Stimulated activated naive B cell treated with anti-CD40 and anti-IgM and Interleukin-4, amounts not matched to agents 10 μg/mL and 1 μg/mL and 100 μg/mL, for 72 hours (primary cell): ENCODE data around the gene SYDE2.
"Not testable (repeated sequence)": the region's sequence is repeated elsewhere in the genome, so short reads cannot be mapped to it uniquely, and the experiment has no call there.

Experiments
- ATAC-seq, 2 donors: fragments of 150-1000 bp; cut with Tn5 transposase; replicated peaks; 2 replicates each; pipeline ENCODE4 v1.10.0; 2021; ENCODE audit warnings: moderate library complexity in 1 of 2
- DNase-seq: peaks from one replicate; pipeline ENCODE4 v3.0.0; 2021
- H3K27ac Mint-ChIP-seq: one replicate; pipeline ENCODE4 v1.8.0; 2022; ENCODE audit warnings: mild to moderate bottlenecking, mixed read lengths
- H3K27me3 Mint-ChIP-seq, 2 donors: one replicate each; pipeline ENCODE4 v1.8.0; 2022; ENCODE audit warnings: mixed read lengths in 2 of 2
- H3K36me3 Mint-ChIP-seq, 2 donors: one replicate each; pipeline ENCODE4 v1.8.0; 2022; ENCODE audit warnings: mixed read lengths in 2 of 2, mild to moderate bottlenecking in 1 of 2
- H3K4me1 Mint-ChIP-seq, 2 donors: one replicate each; pipeline ENCODE4 v1.8.0; 2022; ENCODE audit warnings: mixed read lengths in 2 of 2, mild to moderate bottlenecking in 1 of 2
- H3K4me3 Mint-ChIP-seq, 2 donors: one replicate each; pipeline ENCODE4 v1.8.0; 2022; ENCODE audit warnings: mild to moderate bottlenecking in 2 of 2, mixed read lengths in 2 of 2, moderate library complexity in 1 of 2
- H3K9me3 Mint-ChIP-seq, 2 donors: one replicate each; pipeline ENCODE4 v1.8.0; 2022; ENCODE audit warnings: mixed read lengths in 2 of 2, mild to moderate bottlenecking in 1 of 2

Gene SYDE2

DNA sequence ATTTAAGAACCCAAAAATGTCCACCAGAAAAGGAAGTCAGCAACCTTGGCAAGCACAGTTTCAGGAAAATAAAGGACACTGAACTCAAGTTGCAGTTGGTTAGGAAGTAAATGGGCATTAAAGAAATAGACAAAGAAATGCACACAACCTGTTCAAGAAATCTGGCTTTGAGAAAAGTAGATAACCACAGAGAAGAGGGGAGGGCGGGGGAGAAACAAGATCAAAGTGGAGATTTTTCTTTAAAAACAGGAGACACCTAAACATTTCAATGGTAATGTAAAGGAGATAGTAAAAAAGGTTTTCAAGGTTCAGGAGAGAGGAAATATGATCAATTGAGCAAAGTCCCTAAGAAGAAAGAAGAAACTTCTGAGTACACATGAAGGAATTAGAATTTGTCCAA is 29.1 kb downstream of the SYDE2 start:
- no peak for ATAC-seq

DNA sequence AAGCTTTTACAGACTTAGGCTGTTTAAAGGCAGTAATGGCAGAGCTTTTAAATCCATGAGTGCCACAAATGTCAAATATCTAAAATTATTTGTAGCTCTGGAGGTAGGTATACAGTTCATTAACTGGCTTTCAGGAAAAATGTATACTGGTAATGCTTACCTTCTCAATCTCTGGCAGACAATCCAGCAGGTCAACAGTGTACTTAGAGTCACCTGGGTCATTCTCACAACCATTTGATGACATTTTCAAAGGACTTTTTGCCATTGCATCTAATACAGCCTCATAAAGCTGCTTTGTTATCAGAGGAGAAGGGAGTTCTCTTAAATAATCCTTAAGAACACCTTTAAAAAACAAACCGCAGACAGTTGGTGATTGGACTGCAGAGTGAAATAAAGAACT is 31.9 kb downstream of the SYDE2 start:
- ATAC-seq (no peak), DNase-seq (no peak)
- Mint-ChIP-seq H3K4me1 (no peaks in the 10 kb centered on the region), H3K4me3 (no peak overlapping the region), H3K27me3 (no peaks in the 10 kb centered on the region), H3K36me3 (no peaks in the 10 kb centered on the region), H3K9me3 (no peaks in the 10 kb centered on the region), H3K27ac (no peak overlapping the region)

More for the DNA sequence above, 29.1 kb downstream of the SYDE2 start:
- no peaks in the 10 kb centered on the region for H3K27me3 Mint-ChIP-seq
- H3K9me3 Mint-ChIP-seq, result no peaks in the 10 kb centered on the region
- no peaks in the 10 kb centered on the region for H3K4me1 Mint-ChIP-seq
- H3K36me3 Mint-ChIP-seq, result no peaks in the 10 kb centered on the region
- H3K4me3 Mint-ChIP-seq, result no peak overlapping the region
- no peak overlapping the region for H3K27ac Mint-ChIP-seq
- no peak for DNase-seq

DNA sequence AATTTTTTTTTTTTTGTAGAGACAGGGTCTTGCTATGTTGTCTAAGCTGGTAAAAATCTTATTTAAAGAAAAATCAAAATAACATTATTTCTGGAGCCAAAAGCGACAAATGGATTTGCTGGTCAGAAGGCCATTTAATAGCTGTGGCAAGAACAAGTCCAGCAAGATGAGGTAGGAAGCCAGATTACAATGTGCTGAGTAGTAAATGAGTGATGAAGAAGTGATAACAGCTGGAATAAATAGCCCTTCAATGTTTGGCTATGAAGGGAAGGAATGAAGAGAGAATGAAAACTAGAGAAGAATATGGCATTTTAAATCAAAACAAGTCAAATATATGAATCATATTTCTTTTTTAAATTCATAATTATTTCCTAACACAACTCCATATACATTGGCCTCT is 34.5 kb downstream of the SYDE2 start:
- H3K27me3 Mint-ChIP-seq, result no peaks in the 10 kb centered on the region
- H3K9me3 Mint-ChIP-seq, result no peaks in the 10 kb centered on the region
- H3K4me1 Mint-ChIP-seq, result no peaks in the 10 kb centered on the region
- no peak overlapping the region for H3K27ac Mint-ChIP-seq
- no peak for ATAC-seq
- no peak overlapping the region for H3K4me3 Mint-ChIP-seq
- DNase-seq, result no peak
- no peaks in the 10 kb centered on the region for H3K36me3 Mint-ChIP-seq

DNA sequence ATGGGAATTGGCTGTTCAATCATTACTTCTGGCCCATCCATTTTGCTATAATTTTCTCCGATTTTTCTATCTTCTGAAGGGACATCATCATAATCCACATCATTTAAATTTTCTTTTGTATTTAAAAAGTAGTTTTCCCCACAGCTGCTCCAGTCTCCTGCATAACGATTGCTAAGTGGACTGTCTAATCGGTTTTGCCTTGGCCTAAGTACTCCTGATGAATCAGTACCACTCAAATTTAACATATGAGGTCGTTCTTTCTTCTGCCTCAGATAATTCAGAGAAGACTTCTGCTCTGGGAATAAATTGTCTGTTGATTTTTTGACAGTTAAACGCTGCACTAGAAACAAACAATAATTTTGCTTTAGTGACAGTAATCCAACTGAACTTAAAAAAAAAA is 41.9 kb downstream of the SYDE2 start:
- no peaks in the 10 kb centered on the region for H3K4me1 Mint-ChIP-seq
- ATAC-seq (no peak), DNase-seq (no peak)
- no peaks in the 10 kb centered on the region for H3K9me3 Mint-ChIP-seq
- H3K27ac Mint-ChIP-seq, result no peak overlapping the region
- H3K4me3 Mint-ChIP-seq, result no peak overlapping the region
- H3K36me3 Mint-ChIP-seq, result no peaks in the 10 kb centered on the region
- no peaks in the 10 kb centered on the region for H3K27me3 Mint-ChIP-seq

DNA sequence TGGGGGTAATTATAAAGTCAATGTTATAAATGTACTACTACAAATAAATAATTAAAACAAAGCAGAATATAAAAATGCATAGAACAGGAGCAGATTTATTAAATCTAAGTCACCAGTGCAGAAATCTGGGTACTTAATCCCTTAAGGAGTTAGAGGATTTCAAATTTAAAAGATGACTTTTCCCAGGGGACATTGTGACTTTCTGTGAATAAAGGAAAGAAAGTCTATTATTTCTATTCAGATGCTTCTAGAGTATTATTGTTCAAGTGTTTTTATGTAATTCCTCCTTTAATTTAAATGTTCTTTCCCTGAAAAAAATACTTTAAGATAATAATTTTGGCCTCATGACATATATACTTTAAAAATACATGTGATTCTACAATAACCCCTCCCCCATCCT is 43.4 kb downstream of the SYDE2 start:
- DNase-seq (no peak), ATAC-seq (no peak)
- H3K9me3 Mint-ChIP-seq, result no peaks in the 10 kb centered on the region
- no peak overlapping the region for H3K4me3 Mint-ChIP-seq
- no peak overlapping the region for H3K27ac Mint-ChIP-seq
- no peaks in the 10 kb centered on the region for H3K27me3 Mint-ChIP-seq
- no peaks in the 10 kb centered on the region for H3K4me1 Mint-ChIP-seq
- H3K36me3 Mint-ChIP-seq, result no peaks in the 10 kb centered on the region

DNA sequence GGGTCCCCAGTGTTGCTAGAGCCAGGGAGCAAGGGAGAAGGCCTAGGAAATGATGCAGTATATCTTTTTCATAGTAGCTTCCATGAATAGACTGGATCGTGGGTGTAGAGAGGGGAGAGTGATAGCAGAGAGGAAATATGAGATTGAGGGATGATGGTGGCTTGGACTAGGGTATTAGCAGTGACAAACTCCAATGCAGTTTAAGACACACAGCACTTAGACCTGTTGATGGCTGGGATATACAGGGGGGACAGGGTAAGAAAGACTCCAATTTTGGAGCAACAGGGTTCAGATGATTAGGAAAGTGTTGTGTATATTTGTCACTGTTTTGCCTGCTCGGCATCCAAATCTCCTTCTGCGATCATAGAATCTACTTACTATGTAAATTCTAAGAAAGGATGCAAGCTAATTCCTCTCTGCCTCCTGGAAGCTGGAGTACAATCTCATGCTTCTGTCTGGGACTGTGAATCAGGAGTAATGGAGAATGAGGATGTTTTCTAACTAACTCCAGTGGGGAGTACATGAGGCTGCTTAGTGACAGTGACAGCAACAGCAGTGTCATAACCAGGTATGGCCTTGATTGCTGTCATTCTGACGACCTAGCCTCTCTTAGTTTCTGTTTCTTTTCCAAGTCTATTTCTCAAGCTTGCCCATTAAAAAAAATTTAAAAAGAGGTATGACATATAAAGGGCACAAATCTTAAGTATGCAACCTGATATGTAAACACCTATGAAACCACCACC is 47.5 kb downstream of the SYDE2 start:
- no peak overlapping the region for H3K27ac Mint-ChIP-seq

DNA sequence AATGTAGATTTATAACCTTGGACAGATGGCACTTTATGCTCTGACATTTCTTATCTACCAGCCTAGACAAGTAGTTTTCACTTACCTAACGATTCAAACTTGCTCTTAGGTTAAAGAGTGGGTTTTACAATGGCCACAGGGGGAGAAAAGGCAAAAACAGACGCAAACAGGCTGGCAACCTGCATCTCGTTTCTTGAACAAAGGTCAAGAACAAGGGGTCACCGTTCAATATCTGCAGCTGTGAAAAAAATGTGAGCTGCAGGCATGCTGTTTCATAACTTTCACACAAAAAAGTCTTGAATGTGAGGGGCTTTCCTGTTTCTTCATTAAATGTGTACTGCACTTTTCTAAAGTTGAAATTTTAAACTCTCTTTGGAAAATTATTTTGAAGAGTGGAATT is 49.4 kb downstream of the SYDE2 start:
- Mint-ChIP-seq H3K9me3 (peaks cover 0 to 1% of the 10 kb centered on the region in 2 donors), H3K27ac (no peak overlapping the region), H3K36me3 (no peaks in the 10 kb centered on the region), H3K4me3 (no peak overlapping the region), H3K27me3 (no peaks in the 10 kb centered on the region), H3K4me1 (peaks cover 10 to 13% of the 10 kb centered on the region in 2 donors)
- ATAC-seq, result no peak
- DNase-seq, result no peak

More for the DNA sequence above, 47.5 kb downstream of the SYDE2 start:
- no peaks in the 10 kb centered on the region for H3K36me3 Mint-ChIP-seq
- H3K4me3 Mint-ChIP-seq, result no peak overlapping the region
- no peaks in the 10 kb centered on the region for H3K27me3 Mint-ChIP-seq
- H3K4me1 Mint-ChIP-seq, result peaks cover 8 to 9% of the 10 kb centered on the region in 2 donors
- DNase-seq (no peak), ATAC-seq (no peak)
- H3K9me3 Mint-ChIP-seq, result no peaks in the 10 kb centered on the region

DNA sequence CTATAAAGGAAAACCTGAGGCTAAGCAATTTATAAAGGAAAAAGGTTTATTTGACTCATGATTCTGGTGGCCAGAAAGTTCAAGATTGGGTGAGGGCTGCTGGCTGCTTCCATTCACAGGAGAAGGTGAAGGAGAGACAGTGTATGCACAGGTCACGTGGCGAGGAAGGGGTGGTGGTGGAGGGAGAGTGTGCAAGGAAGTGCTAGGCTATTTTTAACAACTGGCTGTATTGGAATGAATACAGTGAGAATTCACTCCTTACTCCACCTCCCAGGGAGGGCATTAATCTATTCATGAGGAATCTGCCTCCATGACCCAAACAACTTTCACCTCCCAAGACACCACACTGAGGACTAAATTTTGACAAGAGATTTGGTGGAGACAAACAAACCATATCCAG is 51.0 kb downstream of the SYDE2 start:
- ATAC-seq (no peak), DNase-seq (no peak)
- Mint-ChIP-seq H3K27me3 (peaks cover 4 to 6% of the 10 kb centered on the region in 2 donors), H3K27ac (no peak overlapping the region), H3K4me1 (peaks cover 10 to 13% of the 10 kb centered on the region in 2 donors), H3K4me3 (no peak overlapping the region), H3K9me3 (peaks cover 0 to 1% of the 10 kb centered on the region in 2 donors), H3K36me3 (no peaks in the 10 kb centered on the region)

DNA sequence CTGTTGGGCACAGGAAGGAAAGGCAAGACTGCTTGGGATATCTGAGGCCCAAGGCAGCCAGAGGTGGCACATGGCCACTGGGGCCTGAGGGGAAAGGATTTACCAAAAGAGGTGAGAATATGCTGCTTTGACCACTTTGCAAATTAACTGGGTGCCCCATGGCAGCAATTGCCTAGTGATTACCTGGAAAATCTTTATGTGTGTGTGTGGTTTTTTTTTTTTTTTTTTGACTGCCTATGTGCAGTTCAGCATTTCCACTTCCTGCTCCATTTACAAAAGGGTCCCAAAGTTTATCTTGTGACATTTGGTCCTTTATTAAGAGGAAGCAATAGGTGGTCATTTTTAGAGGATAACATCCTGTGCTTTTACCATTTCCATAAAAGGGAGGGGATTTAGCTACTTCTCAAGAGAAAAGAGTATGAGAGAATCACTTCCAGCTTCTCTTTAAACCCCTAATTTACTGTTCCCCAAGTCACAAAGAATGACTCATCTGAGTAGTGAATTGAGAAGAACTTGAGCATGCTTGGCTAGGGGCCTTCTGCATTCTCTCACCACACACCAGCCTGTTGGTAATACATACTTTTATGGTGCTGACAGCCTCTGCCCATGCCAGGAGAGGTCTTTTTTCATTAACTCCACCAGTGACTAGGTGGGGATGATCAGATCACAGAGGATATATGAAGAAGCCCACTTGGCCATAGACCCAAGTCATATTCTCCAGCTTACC is 52.1 kb downstream of the SYDE2 start:
- DNase-seq (peak; percentile 18), ATAC-seq (peak; percentile 96 to 99)
- Mint-ChIP-seq H3K9me3 (peaks cover 0 to 1% of the 10 kb centered on the region in 2 donors), H3K4me3 (no peak overlapping the region), H3K36me3 (no peaks in the 10 kb centered on the region), H3K27me3 (peaks cover 4 to 6% of the 10 kb centered on the region in 2 donors), H3K27ac (peak overlapping the region; percentile 62), H3K4me1 (peaks cover 10 to 13% of the 10 kb centered on the region in 2 donors)

DNA sequence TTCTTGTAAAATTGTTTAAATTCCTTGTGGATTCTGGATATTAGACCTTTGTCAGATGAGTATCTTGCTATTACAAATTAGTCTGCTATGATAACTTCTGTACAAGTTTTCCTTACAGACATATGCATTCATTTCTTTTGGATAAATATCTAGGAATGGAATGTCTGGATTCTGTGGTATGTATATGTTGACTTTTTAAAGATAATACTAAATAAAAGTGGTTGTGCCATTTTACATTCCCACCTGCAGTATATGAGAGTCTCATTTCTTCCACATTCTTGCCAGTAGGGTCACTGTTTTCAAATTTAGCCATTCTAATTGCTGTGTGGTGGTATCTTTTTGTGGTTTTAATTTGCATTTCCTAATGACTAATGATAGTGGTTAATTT is 53.9 kb downstream of the SYDE2 start:
- no peak overlapping the region for H3K4me3 Mint-ChIP-seq

DNA sequence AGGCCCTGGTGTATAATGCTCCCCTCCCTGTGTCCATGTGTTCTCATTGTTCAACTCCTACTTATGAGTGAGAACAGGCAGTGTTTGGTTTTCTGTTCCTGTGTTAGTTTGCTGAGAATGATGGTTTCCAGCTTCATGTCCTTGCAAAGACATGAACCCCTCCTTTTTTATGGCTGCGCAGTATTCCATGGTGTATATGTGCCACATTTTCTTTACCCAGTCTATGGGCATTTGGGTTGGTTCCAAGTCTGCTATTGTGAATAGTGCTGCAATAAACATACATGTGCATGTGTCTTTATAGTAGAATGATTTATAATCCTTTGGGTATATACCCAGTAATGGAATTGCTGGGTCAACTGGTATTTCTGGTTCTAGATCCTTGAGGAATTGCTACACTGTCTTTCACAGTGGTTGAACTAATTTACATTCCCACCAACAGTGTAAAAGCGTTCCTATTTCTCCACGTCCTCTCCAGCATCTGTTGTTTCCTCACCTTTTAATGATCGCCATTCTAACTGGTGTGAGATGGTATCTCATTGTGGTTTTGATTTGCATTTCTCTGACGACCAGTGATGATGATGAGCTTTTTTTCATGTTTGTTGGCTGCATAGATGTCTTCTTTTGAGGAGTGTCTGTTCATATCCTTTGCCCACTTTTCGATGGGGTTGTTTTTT is 54.4 kb downstream of the SYDE2 start:
- H3K9me3 Mint-ChIP-seq, DNase-seq, H3K36me3 Mint-ChIP-seq, H3K4me3 Mint-ChIP-seq, H3K27me3 Mint-ChIP-seq, ATAC-seq: not testable (repeated sequence)
- H3K4me1 Mint-ChIP-seq, result peaks cover 10 to 13% of the 10 kb centered on the region in 2 donors
- H3K27ac Mint-ChIP-seq, result peak overlapping the region; percentile 16

More for the DNA sequence above, 53.9 kb downstream of the SYDE2 start:
- Mint-ChIP-seq H3K4me1 (peaks cover 10 to 13% of the 10 kb centered on the region in 2 donors), H3K9me3 (peaks cover 0 to 1% of the 10 kb centered on the region in 2 donors), H3K36me3 (no peaks in the 10 kb centered on the region), H3K27me3 (peaks cover 4 to 6% of the 10 kb centered on the region in 2 donors), H3K27ac (no peak overlapping the region)
- DNase-seq (no peak), ATAC-seq (no peak)

DNA sequence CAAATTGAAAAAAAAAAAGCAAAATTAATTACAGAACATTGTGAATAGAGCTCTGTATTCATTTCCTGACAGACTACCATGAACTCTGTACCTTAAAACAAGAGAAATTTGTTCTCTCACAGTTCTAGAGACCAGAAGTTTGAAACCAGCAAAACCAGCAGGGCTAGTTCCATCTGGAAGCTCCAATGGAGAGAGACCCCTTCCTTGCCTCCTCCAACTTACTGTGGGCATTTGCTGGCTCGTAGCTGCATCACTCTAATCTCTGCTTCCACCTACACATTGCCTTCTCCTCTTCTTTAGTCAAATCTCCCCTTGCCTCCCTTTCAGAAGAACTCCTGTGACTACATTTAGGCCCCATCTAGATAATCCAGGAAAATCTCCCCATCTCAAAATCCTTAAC is 56.5 kb downstream of the SYDE2 start:
- Mint-ChIP-seq H3K9me3 (peaks cover 0 to 1% of the 10 kb centered on the region in 2 donors), H3K27ac (no peak overlapping the region), H3K4me3 (no peak overlapping the region), H3K4me1 (peaks cover 10 to 13% of the 10 kb centered on the region in 2 donors), H3K36me3 (no peaks in the 10 kb centered on the region), H3K27me3 (peaks cover 6 to 9% of the 10 kb centered on the region in 2 donors)
- ATAC-seq, result no peak
- no peak for DNase-seq

DNA sequence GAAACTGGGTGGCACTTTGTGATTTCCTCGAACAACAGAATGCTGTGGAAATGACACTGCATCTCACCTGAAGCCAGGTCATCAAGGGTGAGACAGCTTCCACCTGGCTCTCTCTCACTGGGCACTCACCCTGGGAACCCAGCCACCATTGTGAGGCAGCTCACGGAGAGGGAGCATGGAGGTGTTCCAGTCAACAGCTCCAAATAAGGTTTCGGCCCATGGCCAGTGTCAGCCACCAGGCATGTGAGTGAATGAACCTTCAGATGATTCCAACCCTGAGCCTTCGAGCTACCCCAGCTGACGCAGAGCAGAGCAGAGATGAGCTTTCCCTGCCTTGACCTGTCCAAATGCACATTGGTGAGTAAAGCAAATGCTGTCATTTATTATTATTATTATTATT is 58.1 kb downstream of the SYDE2 start:
- no peak for ATAC-seq
- H3K4me3 Mint-ChIP-seq, result no peak overlapping the region
- peaks cover 6 to 9% of the 10 kb centered on the region in 2 donors for H3K27me3 Mint-ChIP-seq
- H3K36me3 Mint-ChIP-seq, result no peaks in the 10 kb centered on the region
- no peak for DNase-seq
- H3K27ac Mint-ChIP-seq, result no peak overlapping the region
- H3K4me1 Mint-ChIP-seq, result no peaks in the 10 kb centered on the region
- H3K9me3 Mint-ChIP-seq, result no peaks in the 10 kb centered on the region

DNA sequence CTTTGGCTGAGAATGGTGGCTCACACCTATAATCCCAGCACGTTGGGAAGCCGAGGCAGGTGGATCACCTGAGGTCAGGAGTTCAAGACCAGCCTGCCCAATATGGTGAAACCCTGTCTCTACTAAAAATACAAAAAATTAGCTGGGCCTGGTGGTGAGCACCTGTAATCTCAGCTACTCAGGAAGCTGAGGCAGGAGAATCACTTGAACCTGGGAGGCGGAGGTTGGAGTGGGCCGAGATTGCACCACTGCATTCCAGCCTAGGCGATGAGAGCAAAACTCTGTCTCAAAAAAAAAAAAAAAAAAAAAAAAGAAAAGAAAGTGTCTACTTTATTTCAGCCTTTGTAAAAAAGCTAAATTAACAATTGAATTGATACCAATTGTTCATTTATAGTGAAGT is 62.4 kb downstream of the SYDE2 start:
- ATAC-seq, H3K4me3 Mint-ChIP-seq, H3K9me3 Mint-ChIP-seq, H3K27me3 Mint-ChIP-seq, DNase-seq, H3K27ac Mint-ChIP-seq, H3K36me3 Mint-ChIP-seq, H3K4me1 Mint-ChIP-seq: not testable (repeated sequence)
